ENCODE results near the gene CFHR1.

DNA sequence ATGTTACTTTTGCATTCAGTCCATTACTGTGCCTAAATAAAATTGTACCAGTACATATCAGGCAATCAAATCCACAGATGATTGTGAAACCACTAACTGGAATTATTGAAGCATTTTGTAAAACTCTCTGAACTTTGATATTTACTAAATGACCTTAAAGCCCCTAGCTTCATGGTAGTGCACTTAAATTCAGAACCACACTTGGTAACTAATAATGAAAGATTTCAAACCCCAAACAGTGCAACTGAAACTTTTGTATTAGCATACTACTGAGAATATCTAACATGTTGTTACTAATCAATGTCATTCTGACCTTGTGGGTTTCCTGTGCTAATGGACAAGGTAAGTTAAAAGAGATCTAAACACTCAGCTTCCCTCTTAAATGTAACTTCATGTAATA, 44.9 kb upstream of the CFHR1 start, which contains the start of gene CFHR3:
- no peak for TF ChIP-seq EGR1 (IDR thresholded peaks at IDR 0.05)
- TF ChIP-seq, protein P1, sequence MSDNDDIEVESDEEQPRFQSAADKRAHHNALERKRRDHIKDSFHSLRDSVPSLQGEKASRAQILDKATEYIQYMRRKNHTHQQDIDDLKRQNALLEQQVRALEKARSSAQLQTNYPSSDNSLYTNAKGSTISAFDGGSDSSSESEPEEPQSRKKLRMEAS (IDR thresholded peaks at IDR 0.05), result no peak
- no peak for TF ChIP-seq TAF1 (IDR thresholded peaks at IDR 0.05; ENCODE audit: low read depth)
- no peak for TF ChIP-seq ZBTB7A (IDR thresholded peaks at IDR 0.05; ENCODE audit: low read depth)
- no peak for TF ChIP-seq EP300 (IDR thresholded peaks at IDR 0.05; ENCODE audit: borderline replicate concordance)
- no peak for TF ChIP-seq YY1 (IDR thresholded peaks at IDR 0.05; ENCODE audit: low read depth)
- TF ChIP-seq NFIC (IDR thresholded peaks at IDR 0.05), result no peak
- TF ChIP-seq CEBPB (IDR thresholded peaks at IDR 0.05), result no peak
- no peak for TF ChIP-seq FOXM1 (IDR thresholded peaks at IDR 0.05; ENCODE audit: borderline replicate concordance, low read depth)
- TF ChIP-seq, protein P2, sequence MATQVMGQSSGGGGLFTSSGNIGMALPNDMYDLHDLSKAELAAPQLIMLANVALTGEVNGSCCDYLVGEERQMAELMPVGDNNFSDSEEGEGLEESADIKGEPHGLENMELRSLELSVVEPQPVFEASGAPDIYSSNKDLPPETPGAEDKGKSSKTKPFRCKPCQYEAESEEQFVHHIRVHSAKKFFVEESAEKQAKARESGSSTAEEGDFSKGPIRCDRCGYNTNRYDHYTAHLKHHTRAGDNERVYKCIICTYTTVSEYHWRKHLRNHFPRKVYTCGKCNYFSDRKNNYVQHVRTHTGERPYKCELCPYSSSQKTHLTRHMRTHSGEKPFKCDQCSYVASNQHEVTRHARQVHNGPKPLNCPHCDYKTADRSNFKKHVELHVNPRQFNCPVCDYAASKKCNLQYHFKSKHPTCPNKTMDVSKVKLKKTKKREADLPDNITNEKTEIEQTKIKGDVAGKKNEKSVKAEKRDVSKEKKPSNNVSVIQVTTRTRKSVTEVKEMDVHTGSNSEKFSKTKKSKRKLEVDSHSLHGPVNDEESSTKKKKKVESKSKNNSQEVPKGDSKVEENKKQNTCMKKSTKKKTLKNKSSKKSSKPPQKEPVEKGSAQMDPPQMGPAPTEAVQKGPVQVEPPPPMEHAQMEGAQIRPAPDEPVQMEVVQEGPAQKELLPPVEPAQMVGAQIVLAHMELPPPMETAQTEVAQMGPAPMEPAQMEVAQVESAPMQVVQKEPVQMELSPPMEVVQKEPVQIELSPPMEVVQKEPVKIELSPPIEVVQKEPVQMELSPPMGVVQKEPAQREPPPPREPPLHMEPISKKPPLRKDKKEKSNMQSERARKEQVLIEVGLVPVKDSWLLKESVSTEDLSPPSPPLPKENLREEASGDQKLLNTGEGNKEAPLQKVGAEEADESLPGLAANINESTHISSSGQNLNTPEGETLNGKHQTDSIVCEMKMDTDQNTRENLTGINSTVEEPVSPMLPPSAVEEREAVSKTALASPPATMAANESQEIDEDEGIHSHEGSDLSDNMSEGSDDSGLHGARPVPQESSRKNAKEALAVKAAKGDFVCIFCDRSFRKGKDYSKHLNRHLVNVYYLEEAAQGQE (IDR thresholded peaks at IDR 0.05; ENCODE audit: low read depth), result no peak
- no peak for TF ChIP-seq TCF12 (IDR thresholded peaks at IDR 0.05; ENCODE audit: low read depth)

Measured in Ishikawa (cell line).